ENCODE measurements around the gene FBXL17.

Gene FBXL17

DNA sequence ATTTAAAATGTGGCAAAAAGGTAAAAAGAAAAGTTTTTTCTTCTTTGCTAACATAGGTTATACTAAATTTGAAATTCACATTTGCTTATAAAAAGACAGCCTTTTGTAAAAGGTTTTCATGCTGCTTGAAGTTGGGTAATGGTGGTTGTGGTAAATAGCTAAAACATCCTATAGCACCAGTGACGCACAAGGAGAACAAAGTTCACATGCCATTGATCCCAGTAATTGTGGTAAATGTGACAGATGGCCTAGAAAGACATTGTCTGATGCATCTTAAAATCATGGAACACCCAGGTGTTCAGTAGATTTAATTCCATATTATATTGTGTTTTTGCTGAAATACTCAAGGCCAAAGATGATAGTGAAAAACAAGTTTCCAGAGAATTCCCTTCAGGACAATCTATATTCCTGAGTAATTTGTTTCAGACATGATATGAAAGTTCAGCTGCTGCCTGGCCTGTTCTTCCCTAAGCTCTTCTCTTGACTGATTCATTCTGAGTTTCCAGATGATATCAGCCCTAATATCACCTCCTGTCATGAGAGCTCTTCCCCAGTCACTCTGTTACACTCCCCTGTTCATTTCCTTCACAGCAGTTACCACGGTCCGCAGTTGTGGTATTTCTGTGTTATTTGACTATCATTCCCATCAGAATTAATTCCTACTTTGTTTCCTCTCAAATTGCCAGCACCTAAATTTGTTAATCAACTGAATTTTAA, 4.6 kb upstream of the FBXL17 start:
- DNase-seq (ENCODE audit: low spot score): no peak
- TF ChIP-seq CTCF (IDR thresholded peaks at IDR 0.05; ENCODE audit: borderline replicate concordance, control extremely low read depth, extremely low read depth, insufficient read depth, missing control alignments): no peak
- in situ Hi-C loops (cut with MboI; ENCODE audit: low sequenced_read_pairs, unreplicated experiment): no loop called here

DNA sequence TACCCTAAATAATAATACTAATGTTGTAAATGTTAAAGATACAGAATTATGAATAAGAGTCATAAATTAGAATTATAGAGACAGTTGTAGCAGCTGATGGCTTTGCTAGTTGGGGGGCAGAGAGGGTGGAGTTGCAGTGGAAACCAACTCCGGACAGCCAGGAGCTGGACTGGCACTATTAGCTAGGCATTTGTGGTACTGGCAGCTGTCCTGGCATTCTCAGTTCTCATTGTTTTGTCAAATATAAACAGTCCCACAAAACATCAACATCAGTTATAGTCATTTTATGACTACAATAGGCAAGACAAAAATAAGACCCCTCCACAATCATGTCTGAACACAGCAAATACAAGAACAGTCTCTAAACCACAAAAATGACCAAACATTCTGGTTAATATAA, 2.8 kb upstream of the FBXL17 start:
- in situ Hi-C loops (cut with MboI; ENCODE audit: low sequenced_read_pairs, unreplicated experiment): no loop called here
- TF ChIP-seq CTCF (IDR thresholded peaks at IDR 0.05; ENCODE audit: borderline replicate concordance, control extremely low read depth, extremely low read depth, insufficient read depth, missing control alignments): no peak
- no peak for DNase-seq (ENCODE audit: low spot score)

DNA sequence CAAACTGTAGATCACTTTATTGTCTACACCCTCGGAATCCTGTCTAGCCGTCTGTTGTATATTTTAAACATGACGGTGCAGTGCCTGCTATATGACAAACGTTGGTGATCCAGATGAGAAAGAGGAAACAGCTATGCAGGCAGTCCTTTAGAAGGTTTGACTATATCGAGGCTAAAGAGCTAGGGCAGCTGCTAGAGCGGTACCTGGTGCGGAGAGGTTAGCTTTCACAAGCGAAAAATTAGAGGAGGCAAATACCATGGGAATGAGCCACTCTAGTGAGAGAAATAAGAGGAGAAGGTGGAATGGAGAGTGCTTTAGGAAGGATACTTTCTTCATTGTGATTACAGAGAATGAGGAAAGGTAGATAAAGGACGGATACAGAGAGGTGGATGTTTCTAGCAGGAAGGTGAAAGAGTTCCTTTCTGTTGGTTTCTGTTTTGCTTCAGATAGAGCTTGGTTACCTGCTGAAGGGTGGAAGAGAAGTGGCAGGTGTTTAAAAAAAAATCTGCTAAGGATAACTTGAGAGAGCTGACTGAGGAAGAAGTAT, 959 bp upstream of the FBXL17 start:
- in situ Hi-C loops (cut with MboI; ENCODE audit: low sequenced_read_pairs, unreplicated experiment): no loop called here
- no peak for DNase-seq (ENCODE audit: low spot score)
- TF ChIP-seq CTCF (IDR thresholded peaks at IDR 0.05; ENCODE audit: borderline replicate concordance, control extremely low read depth, extremely low read depth, insufficient read depth, missing control alignments): no peak

DNA sequence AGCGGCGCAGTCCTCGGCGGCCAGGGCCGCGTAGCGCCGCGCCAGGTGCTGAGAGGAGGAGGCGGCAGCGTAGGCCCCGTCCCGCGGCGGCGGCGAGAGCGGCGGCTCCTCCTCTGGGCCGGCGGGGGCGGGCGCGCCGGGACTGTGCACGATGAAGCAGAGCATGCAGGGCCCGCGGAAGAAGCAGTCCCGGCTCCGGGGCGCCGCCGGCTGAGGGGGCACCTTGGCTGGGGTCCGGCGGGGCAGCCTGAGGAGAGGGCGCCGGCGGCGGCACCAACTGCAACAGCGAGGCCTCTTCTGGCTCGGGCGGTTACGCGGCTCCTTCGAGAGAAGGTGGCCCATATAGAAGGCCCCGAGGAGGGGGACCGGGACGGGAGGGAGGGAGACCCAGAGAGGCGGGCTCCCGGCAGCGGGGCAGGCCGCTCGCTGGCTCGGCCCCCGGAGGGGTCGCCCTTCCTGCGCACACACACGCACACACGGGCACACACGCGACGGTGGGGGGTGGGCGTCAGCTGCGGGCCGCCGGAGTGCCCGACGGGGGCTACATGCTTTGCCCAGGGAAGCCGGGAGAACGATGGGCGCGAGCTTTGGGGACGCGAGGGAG, 446 bp downstream of the FBXL17 start:
- TF ChIP-seq CTCF (IDR thresholded peaks at IDR 0.05; ENCODE audit: borderline replicate concordance, control extremely low read depth, extremely low read depth, insufficient read depth, missing control alignments): no peak

DNA sequence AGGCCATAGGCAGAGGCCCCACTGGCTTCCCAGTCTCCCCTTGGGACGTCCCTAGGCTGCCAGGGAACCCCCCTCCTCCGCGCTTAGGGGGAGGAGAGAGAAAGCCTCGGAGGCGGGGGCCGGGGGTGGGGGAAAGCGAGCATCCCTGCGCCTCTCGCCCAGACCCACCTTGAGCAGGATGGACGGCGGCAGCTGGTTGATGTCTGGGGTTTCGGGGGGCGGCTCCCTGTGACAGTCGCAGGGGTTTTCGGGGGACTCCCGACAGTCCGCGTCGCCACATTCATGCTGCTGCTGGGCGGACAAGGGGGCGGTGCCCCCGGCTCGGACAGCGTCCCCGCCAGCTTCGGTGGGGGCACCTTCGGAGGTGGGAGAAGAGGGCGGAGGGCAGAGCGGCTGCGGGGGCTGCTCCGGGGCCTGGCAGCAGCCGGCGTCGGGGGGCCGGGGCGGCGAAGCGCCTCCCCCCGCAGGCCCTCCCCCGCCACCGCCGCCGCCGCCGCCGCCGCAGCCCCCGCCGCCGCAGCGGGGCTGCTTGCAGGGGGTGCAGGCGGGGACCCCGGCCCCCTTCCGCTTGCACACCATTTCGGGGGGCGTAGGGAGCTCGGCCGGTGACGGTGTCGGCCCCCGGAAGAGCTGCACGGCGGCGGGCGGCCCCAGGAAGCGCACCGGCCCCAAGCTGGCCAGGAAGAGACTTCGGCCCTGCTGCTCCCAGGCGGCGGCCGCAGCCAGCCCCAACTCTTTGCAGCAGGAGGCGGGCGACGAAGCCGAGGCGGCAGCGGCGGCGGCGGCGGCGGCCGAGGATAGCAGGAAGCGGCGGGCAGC, 1.2 kb downstream of the FBXL17 start:
- DNase-seq (ENCODE audit: low spot score): peak; percentile 78
- in situ Hi-C loops (cut with MboI; ENCODE audit: low sequenced_read_pairs, unreplicated experiment): no loop called here

More for the DNA sequence above, 446 bp downstream of the FBXL17 start:
- in situ Hi-C loops (cut with MboI; ENCODE audit: low sequenced_read_pairs, unreplicated experiment): no loop called here
- DNase-seq (ENCODE audit: low spot score): peak; percentile 70

More for the DNA sequence above, 1.2 kb downstream of the FBXL17 start:
- TF ChIP-seq CTCF (IDR thresholded peaks at IDR 0.05; ENCODE audit: borderline replicate concordance, control extremely low read depth, extremely low read depth, insufficient read depth, missing control alignments): no peak

Data from GM13976 (cell line).